SJCRH30 (cell line): ENCODE results near the gene IL1R2. TPM values are rescaled to one million over a fixed set of nuclear protein-coding genes. Genes with fewer than 3 reads are reported as not detected.
A peak's percentile ranks its signal among the peaks of the same experiment; 100 is the strongest.
"Not testable (repeated sequence)": the region's sequence is repeated elsewhere in the genome, so short reads cannot be mapped to it uniquely, and the experiment has no call there.

Experiments
- DNase-seq, 2 experiments: peaks; one replicate each; pipeline ENCODE4 v3.0.0-alpha.2; 2015 to 2020
- H3K27ac ChIP-seq: fragments of 250-450 bp; sonication (Bioruptor Pico); 2 replicates; pipeline ENCODE4 v1.5.1; 2020; ENCODE audit warnings: mild to moderate bottlenecking, moderate library complexity
- H3K27me3 ChIP-seq: fragments of 250-450 bp; sonication (Bioruptor Pico); 2 replicates; pipeline ENCODE4 v1.5.1; 2020; ENCODE audit warnings: mild to moderate bottlenecking, moderate library complexity
- H3K36me3 ChIP-seq: fragments of 250-450 bp; sonication (Bioruptor Pico); 2 replicates; pipeline ENCODE4 v1.5.1; 2020; ENCODE audit warnings: mild to moderate bottlenecking, moderate library complexity
- H3K4me1 ChIP-seq: fragments of 250-450 bp; sonication (Bioruptor Pico); 2 replicates; pipeline ENCODE4 v1.5.1; 2020; ENCODE audit warnings: mild to moderate bottlenecking, moderate library complexity
- H3K4me3 ChIP-seq: fragments of 250-450 bp; sonication (Bioruptor Pico); 2 replicates; pipeline ENCODE4 v1.5.1; 2020; ENCODE audit warnings: mild to moderate bottlenecking, moderate library complexity
- H3K9me3 ChIP-seq: fragments of 250-450 bp; sonication (Bioruptor Pico); replicated peaks from 2 replicates; pipeline ENCODE4 v1.5.1; 2020; ENCODE audit warnings: mild to moderate bottlenecking, moderate library complexity
- total RNA-seq: library from RNA; depleted of rRNA; stranded (reverse); fragments of >200 nt; shearing (Covaris generic); gene quantifications from 2 replicates; pipeline ENCODE4 v1.2.3, GENCODE V29; 2014

The IL1R2 gene
- total RNA-seq, 1 experiment from 2014 or later: not detected

GRCh38 chr2:102000813-102001766, 9.3 kb downstream of the IL1R2 start:
- DNase-seq: no peak
- Histone ChIP-seq H3K36me3 (no peaks in the 10 kb centered on the region), H3K9me3 (no peaks in the 10 kb centered on the region), H3K4me3 (no peak overlapping the region), H3K4me1 (no peaks in the 10 kb centered on the region), H3K27me3 (no peaks in the 10 kb centered on the region), H3K27ac (no peak overlapping the region)

- H3K27ac ChIP-seq: no peak overlapping the region
- H3K9me3 ChIP-seq: no peaks in the 10 kb centered on the region
- no peaks in the 10 kb centered on the region for H3K27me3 ChIP-seq
- H3K36me3 ChIP-seq: no peaks in the 10 kb centered on the region
- no peak overlapping the region for H3K4me3 ChIP-seq
- no peak for DNase-seq
- no peaks in the 10 kb centered on the region for H3K4me1 ChIP-seq
Observed at GRCh38 chr2:102001767-102002142, 10.0 kb downstream of the IL1R2 start.

- no peak for DNase-seq
Observed at GRCh38 chr2:102002228-102002627, 10.5 kb downstream of the IL1R2 start.

GRCh38 chr2:102002909-102003308, 11.1 kb downstream of the IL1R2 start:
- not testable (repeated sequence) for H3K9me3 ChIP-seq, H3K27me3 ChIP-seq, H3K36me3 ChIP-seq, DNase-seq, H3K4me3 ChIP-seq, H3K4me1 ChIP-seq, H3K27ac ChIP-seq

More at GRCh38 chr2:102002228-102002627, 10.5 kb downstream of the IL1R2 start:
- H3K9me3 ChIP-seq: no peaks in the 10 kb centered on the region
- H3K27ac ChIP-seq: no peak overlapping the region
- no peaks in the 10 kb centered on the region for H3K4me1 ChIP-seq
- H3K27me3 ChIP-seq: no peaks in the 10 kb centered on the region
- no peaks in the 10 kb centered on the region for H3K36me3 ChIP-seq
- no peak overlapping the region for H3K4me3 ChIP-seq

- Histone ChIP-seq H3K4me1 (no peaks in the 10 kb centered on the region), H3K27me3 (no peaks in the 10 kb centered on the region), H3K4me3 (no peak overlapping the region), H3K27ac (no peak overlapping the region), H3K36me3 (no peaks in the 10 kb centered on the region), H3K9me3 (no peaks in the 10 kb centered on the region)
- DNase-seq: no peak
Observed at GRCh38 chr2:102003696-102004095, 11.9 kb downstream of the IL1R2 start.

DNA sequence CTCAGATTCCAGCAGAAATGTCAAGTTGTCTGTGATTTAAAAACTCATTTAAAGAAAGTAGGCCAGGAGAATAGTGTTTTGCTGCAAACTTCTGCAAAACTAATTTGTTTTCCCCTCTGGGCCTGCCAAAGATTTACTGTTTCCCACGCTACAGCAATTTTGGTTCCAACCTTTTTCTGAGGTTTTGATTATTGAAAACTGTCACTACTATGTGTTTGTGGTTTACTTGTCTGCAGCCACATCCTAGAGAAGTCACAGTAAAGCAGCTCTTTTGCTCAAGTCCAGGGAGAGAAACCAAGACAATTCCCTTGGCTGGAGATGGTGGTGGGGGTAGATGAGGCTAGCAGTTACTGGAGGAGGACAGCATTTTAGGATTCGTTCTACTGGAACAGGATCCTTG, 12.8 kb downstream of the IL1R2 start:
- H3K27ac ChIP-seq: no peak overlapping the region
- no peaks in the 10 kb centered on the region for H3K9me3 ChIP-seq
- H3K36me3 ChIP-seq: no peaks in the 10 kb centered on the region
- no peak overlapping the region for H3K4me3 ChIP-seq
- no peaks in the 10 kb centered on the region for H3K4me1 ChIP-seq
- H3K27me3 ChIP-seq: no peaks in the 10 kb centered on the region
- DNase-seq: no peak

- Histone ChIP-seq H3K4me1 (no peaks in the 10 kb centered on the region), H3K4me3 (no peak overlapping the region), H3K27me3 (no peaks in the 10 kb centered on the region), H3K27ac (no peak overlapping the region), H3K9me3 (no peaks in the 10 kb centered on the region), H3K36me3 (no peaks in the 10 kb centered on the region)
- DNase-seq: peak in 1 of 2 experiments; percentile 9
Observed at GRCh38 chr2:102005449-102005848, 13.7 kb downstream of the IL1R2 start.

- no peak overlapping the region for H3K27ac ChIP-seq
- peak; percentile 33 to 66 for DNase-seq
- H3K4me3 ChIP-seq: no peak overlapping the region
- no peaks in the 10 kb centered on the region for H3K36me3 ChIP-seq
- no peaks in the 10 kb centered on the region for H3K4me1 ChIP-seq
- H3K27me3 ChIP-seq: no peaks in the 10 kb centered on the region
- H3K9me3 ChIP-seq: no peaks in the 10 kb centered on the region
Observed at GRCh38 chr2:102005989-102006885, 14.5 kb downstream of the IL1R2 start.

DNA sequence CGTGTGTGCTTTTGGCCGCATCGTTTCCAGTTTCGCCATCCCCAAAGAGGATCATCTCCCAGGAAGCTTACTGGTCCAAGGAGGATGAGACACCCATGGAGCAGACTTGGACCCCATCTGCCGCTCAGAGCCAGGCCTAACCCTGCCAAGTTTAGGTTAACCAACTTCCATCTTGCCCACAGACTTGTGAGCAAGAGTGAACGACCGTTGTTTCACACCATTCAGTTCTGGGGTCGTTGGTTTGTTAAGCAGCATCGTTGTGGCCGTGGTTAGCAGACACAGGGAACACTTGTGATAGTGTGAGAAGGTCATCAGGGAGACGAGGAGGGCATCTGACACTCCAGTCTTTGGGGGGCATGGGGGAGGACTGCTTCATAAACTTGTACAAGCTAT, 15.1 kb downstream of the IL1R2 start:
- no peak overlapping the region for H3K4me3 ChIP-seq
- no peaks in the 10 kb centered on the region for H3K36me3 ChIP-seq
- no peak overlapping the region for H3K27ac ChIP-seq
- DNase-seq: no peak
- H3K27me3 ChIP-seq: no peaks in the 10 kb centered on the region
- no peaks in the 10 kb centered on the region for H3K4me1 ChIP-seq
- no peaks in the 10 kb centered on the region for H3K9me3 ChIP-seq

GRCh38 chr2:102008490-102008889, 16.7 kb downstream of the IL1R2 start:
- DNase-seq: no peak
- H3K27ac ChIP-seq: no peak overlapping the region
- H3K9me3 ChIP-seq: no peaks in the 10 kb centered on the region
- H3K36me3 ChIP-seq: no peaks in the 10 kb centered on the region
- H3K27me3 ChIP-seq: no peaks in the 10 kb centered on the region
- no peak overlapping the region for H3K4me3 ChIP-seq
- no peaks in the 10 kb centered on the region for H3K4me1 ChIP-seq

DNA sequence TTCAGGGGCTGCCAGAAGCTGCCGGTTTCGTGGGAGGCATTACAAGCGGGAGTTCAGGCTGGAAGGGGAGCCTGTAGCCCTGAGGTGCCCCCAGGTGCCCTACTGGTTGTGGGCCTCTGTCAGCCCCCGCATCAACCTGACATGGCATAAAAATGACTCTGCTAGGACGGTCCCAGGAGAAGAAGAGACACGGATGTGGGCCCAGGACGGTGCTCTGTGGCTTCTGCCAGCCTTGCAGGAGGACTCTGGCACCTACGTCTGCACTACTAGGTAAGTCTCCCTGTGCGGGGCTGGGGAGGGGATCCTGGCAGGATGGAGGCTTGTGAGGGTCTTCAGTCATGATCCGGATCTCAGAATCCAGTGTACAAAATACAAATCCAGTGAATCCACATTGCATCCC, 17.8 kb downstream of the IL1R2 start:
- Histone ChIP-seq H3K4me3 (no peak overlapping the region), H3K27me3 (no peaks in the 10 kb centered on the region), H3K27ac (no peak overlapping the region), H3K4me1 (no peaks in the 10 kb centered on the region), H3K36me3 (no peaks in the 10 kb centered on the region), H3K9me3 (no peaks in the 10 kb centered on the region)
- no peak for DNase-seq

DNA sequence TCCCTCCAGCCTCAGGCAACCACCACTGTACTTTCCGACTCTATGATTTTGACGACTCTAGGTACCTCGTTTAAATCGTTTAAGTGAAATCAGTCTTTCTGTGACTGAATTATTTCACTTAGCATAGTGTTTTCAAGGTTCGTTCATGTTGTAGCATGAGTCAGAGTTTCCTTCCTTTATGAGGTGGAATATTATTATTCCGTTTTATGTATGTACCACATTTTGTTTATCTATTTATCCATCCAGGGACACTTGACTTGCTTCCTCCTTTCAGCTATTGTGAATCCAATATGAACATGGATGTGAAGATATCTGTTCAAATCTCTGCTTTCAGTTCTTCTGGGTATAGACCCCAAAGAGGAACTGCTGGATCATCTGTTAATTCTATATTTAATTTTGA, 19.1 kb downstream of the IL1R2 start:
- DNase-seq: no peak
- no peaks in the 10 kb centered on the region for H3K9me3 ChIP-seq
- no peak overlapping the region for H3K4me3 ChIP-seq
- no peaks in the 10 kb centered on the region for H3K36me3 ChIP-seq
- no peaks in the 10 kb centered on the region for H3K4me1 ChIP-seq
- no peak overlapping the region for H3K27ac ChIP-seq
- no peaks in the 10 kb centered on the region for H3K27me3 ChIP-seq

DNA sequence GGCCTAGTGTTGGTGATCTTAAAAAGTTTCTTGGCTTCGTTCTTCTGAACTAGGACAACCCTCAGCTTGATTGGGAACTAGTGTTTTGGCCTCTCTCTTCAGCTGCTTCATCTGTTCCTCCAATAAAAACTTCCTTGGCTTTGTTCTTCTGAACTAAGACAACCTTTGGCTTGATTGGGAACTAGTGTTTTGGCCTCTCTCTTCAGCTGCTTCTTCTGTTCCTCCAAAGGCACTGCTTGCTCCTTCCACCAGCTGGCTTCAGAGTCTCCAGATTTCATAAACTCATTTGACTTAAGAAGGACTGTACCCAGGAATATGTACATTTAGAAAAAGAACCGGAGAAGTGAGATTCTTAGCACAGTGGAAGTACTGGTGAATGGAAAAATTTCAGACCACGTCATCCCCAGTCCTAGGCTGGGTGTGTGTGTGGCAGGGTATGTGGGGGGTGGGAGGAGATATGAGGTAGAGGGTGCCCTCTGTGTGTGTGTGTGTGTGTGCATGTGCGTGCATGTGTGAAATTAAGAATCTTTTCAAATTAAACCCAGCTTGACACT, 20.4 kb downstream of the IL1R2 start:
- H3K27ac ChIP-seq: no peak overlapping the region
- DNase-seq: no peak

GRCh38 chr2:102013206-102014040, 21.7 kb downstream of the IL1R2 start:
- no peak for DNase-seq
- no peaks in the 10 kb centered on the region for H3K36me3 ChIP-seq
- H3K27ac ChIP-seq: no peak overlapping the region
- H3K9me3 ChIP-seq: no peaks in the 10 kb centered on the region
- no peaks in the 10 kb centered on the region for H3K27me3 ChIP-seq
- no peak overlapping the region for H3K4me3 ChIP-seq
- H3K4me1 ChIP-seq: no peaks in the 10 kb centered on the region

More for the DNA sequence above, 20.4 kb downstream of the IL1R2 start:
- no peaks in the 10 kb centered on the region for H3K9me3 ChIP-seq
- H3K4me1 ChIP-seq: no peaks in the 10 kb centered on the region
- H3K27me3 ChIP-seq: no peaks in the 10 kb centered on the region
- H3K36me3 ChIP-seq: no peaks in the 10 kb centered on the region
- H3K4me3 ChIP-seq: no peak overlapping the region
